Left cardiac atrium (tissue), 4 donors: ENCODE measurements around the gene WDFY2. TPM values are rescaled to one million over a fixed set of nuclear protein-coding genes. Genes with fewer than 3 reads are reported as not detected.
A peak's percentile ranks its signal among the peaks of the same experiment; 100 is the strongest.
"Not testable (repeated sequence)": the region's sequence is repeated elsewhere in the genome, so short reads cannot be mapped to it uniquely, and the experiment has no call there.

Experiments used
- ATAC-seq, 2 donors: fragments of 200-7000 bp; cut with Tn5 transposase; one replicate each; pipeline ENCODE4 v1.9.1; 2020; ENCODE audit warnings: mild to moderate bottlenecking in 2 of 2, moderate library complexity in 2 of 2
- DNase-seq: peaks from one replicate; pipeline ENCODE4 v3.0.0-alpha.2; 2020
- intact Hi-C, 2 donors: fragments of 100-400 bp; cut with DNase I; formaldehyde crosslinking; loops; one replicate each; pipeline versions ENCODE4 v1.14.1 to v1.15.1; 2022 to 2023
- total RNA-seq, 2 donors: library from RNA; stranded (reverse); fragmentation: NEBNext Ultra II Directional; extraction: Animal tissue kit (Norgen Biotek cat#: 25700); gene quantifications; one replicate each; pipeline ENCODE4 v1.2.1, GENCODE V29; 2021
- donor health status: DM: no; HTN: yes; CAD: no.
- donor health status: DM: no; HTN: yes; CAD: no; lungs with severe emphysema.
- donor health status: DM: yes; HTN: yes; CAD: no.
- donor health status: Dilated cardiomyopathy.

WDFY2 gene
- total RNA-seq, 2 donors from 2014 or later = 5.4 to 7.2 TPM

DNA sequence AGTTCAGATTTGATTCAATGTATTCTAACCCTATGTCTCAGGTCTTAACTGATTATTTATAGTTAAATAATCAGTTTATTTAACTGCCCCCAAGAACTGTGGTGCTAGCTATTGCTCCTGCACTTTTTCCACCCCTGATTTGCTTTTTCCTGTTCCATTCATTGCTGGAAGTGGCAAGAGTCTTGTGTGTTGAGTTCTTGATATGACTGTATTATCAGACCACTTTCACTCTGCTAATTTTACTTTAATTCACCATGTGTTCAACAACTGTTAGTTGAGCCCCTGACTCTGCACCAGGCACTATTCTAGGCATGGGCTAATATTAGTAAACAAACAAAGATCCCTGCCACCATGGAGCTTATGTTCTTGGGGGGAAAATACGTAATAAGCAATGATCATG lies 39.9 kb downstream of the WDFY2 start:
- ATAC-seq (no peak), DNase-seq (no peak)
- intact Hi-C loops = loop anchor here in 1 of 2 donors (10.0 kb wide), 1 partner anchor 101 kb away; no protein-coding TSS in a partner anchor

DNA sequence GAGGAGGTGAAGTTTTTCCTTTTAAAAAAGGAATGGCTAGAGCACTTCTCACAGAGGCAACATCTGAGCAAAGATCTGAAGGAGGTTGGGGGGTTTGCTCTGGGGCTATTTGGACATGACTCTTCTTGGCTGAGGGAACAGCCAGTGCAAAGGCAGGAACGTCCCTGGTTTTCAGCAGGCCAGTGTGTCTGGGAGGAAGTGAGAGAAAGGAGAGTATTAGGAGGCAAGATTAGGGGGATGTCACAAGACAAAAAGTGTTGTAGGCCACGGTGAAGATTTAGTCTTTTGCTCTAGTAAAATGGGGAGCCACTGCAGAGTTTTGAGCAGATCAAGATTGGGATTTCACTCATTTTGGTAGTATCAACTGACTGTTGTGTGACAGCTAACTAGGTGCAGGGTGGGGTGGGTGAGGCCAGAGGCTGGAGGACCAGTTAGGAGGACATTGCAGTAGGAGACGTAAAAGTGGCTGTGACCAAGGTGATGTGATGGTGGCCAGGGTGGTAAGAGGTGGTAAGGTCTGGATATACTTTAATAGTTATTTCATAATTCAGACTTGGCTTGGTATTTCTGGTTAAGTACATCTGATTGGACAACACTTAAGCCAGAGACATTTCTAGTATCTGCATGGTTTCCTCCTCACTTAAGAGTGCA lies 40.6 kb downstream of the WDFY2 start:
- peak in 1 of 2 donors; percentile 9 for ATAC-seq
- DNase-seq = no peak
- intact Hi-C loops = loop anchor here in 1 of 2 donors (10.0 kb wide), 1 partner anchor 100 kb away; no protein-coding TSS in a partner anchor

DNA sequence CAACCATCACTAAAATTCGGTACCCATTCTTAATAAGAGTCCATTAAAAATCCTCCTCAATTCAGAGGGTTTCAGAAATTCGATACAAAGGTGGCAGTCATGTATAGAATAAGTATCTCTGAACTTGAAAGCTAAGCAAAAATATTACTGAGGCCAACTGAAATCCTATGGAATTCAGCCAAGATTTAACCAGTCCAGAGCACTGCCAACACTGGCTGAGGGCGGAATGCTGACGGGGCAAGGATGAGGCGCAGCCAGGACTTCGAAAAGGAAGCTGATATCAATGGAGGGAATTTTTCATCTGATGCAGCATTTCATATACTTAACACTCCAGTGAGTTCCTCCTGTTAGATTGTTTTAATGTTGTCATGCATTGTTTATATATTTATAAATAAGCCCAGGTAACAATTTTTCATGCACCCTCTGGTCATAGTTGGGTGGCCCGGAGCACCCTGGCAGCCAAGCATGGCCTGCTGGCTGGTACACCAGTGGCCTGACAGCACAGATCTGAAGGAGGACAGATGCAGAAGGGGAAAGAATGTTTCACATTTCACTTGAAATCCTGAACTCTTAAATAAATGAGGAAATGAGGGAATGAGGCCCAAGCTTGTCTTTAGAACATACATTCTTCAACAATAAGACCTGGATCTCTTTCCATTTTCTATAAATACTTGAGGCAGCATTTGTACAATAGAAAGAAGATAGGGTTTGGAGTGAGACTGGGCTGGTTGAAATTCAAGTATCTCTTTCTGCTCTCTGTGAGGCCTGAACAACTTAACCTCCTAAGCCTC lies 41.5 kb downstream of the WDFY2 start:
- DNase-seq (no peak), ATAC-seq (peak; percentile 79 to 84)
- intact Hi-C loops = loop anchor here in 1 of 2 donors (10.0 kb wide), 1 partner anchor 99 kb away; no protein-coding TSS in a partner anchor

DNA sequence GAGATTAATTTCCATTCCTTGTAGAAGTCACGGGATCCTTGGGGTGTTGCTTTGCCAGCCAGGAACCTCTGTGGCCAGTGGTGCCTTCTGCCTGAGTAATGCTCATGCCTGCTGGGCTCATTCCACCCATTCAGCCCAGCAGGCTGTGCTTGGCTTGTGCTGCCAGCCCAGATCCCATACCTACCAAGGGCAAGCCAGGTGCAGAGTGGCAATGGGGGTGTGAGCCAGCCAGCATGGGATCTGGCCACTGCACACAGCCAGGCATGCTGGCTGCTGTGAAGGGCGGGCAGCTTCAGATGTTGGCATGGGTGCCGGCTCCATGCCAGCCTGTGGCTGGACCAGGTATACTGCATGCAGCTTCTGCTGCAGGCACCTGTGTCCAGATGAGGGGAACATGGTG lies 42.5 kb downstream of the WDFY2 start:
- intact Hi-C loops = loop anchor here in 1 of 2 donors (10.0 kb wide), 1 partner anchor 98 kb away; no protein-coding TSS in a partner anchor
- no peak for DNase-seq
- no peak for ATAC-seq

DNA sequence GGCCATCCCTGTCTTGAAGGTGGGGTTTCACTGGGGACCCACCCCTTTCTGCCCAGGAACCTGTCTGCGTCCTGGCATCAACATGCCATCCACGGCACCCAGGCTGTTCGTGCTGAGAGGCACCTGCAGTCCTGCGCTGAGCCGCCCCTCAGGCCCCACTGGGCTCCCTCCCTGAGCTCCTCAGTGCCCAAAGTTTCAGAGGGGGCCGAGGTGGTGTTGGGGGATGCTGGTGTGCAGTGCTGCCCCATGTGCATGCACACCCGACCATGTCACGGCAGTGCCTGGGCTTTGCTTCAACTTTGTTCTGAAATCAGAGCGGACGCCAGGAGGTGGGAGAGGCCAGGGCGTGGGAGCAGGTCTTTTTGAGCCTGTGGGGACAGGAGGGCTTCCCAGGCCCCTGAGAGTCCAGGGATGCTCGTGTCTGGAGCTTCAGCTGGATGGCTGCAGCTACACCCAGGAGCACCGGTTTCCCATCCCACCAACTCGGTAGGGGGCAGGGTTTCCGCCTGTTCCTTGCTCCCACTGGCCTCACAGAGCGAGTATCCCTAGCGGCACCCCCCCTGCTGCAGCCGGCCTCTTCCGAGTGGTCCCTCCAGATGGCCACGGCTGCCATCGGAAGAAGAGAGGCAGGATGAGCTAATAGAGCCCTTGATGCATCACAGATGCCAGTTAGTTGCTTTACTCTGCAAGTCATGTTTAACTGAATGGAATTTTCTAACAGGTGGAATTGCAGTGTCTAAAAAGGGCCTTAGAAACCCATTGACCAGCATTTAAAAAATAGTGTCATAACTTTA lies 44.0 kb downstream of the WDFY2 start:
- ATAC-seq = no peak

DNA sequence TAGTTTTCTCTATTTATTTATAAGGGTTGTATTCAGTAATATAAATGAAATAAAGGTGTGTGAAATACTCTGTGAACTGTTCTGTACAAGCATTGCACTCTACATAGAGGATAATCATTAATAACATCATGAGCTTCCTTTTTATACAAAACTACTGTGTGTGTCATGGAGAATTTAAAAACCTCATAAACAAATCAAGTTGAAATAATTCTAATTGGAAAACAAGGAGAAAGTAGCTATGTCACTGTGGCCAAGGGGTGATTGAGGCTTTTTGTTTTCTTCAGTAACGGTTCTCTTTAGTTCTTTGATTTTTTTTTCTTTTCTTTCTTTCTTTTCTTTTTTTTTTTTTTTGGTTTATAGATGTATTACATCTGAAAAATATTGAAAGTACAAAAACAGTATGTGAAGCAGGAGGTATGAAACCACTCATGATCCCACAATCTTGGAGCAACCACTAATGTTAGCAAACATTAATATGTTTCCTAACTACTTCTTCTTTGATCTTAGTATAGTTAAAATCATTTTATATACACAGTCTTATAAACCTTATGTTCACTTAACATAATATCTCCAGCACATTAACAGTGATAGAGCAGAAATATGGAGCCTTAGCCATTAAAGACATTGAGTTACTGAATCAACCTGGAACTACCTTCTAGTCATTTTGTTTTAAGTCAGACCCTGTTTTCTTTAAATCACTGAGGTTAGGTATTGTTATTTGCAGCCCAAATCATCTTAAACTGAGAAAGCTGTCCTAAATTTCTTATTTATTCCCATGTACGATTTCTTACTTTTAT lies 45.4 kb downstream of the WDFY2 start:
- DNase-seq (no peak), ATAC-seq (no peak)
- intact Hi-C loops = loop anchor here in 1 of 2 donors (10.0 kb wide), 1 partner anchor 95 kb away; no protein-coding TSS in a partner anchor

More for the DNA sequence above, 44.0 kb downstream of the WDFY2 start:
- intact Hi-C loops = loop anchor here in 1 of 2 donors (10.0 kb wide), 1 partner anchor 97 kb away; no protein-coding TSS in a partner anchor
- DNase-seq = no peak

DNA sequence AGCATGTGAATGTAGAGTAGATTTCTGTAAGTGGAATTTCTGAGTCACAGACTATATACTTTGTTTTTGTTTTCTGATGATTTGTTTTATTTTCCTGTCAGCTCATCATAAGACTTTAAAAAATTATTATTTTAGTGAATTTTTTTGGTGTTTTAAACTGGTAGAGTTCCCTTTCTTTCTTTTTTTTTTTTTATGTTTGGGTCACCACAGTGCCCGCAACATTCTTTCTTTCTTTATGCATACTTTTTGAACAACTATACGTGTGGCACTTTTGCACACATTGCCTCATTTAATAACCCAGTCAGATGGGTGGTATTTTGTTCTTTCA lies 46.0 kb downstream of the WDFY2 start:
- intact Hi-C loops = no loop called here
- DNase-seq = no peak
- no peak for ATAC-seq

DNA sequence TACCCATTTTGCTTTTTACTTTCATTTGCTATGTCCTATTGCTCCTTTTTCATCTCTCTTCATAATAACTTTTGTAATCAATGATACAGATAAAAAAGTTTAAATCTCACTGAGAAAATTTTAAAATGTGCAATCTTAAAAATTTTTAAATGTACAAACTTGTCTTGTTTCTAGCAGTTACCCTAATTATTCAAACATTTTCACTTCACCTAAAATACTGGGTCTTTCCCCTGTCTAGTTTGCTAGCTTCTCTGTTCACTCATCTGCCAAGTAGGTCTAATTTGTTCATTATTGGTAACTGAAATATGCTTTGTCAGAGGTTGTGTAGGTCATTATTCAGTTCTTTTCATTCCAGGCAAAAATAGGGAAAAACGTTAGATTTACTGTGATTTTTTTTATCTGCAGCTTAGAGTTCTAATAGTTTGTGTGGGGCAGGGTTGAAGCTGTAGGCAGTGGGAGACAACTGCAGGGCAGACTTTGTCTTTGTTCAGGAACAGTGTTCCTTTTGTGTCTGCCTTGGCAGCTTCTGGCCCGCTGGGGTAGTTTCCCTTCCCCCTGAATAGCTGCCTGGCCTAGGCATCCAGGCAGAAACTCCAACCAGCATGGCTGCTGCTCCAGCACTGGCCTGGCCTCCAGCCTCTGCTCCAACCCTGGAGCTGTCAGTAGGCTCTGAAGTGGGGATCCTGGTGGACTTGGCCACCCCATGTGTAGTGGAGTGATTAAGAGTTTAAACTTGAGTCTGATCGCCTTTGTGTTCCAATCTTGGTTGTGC lies 48.5 kb downstream of the WDFY2 start:
- peak; percentile 27 to 33 for ATAC-seq
- no peak for DNase-seq
- intact Hi-C loops = no loop called here

DNA sequence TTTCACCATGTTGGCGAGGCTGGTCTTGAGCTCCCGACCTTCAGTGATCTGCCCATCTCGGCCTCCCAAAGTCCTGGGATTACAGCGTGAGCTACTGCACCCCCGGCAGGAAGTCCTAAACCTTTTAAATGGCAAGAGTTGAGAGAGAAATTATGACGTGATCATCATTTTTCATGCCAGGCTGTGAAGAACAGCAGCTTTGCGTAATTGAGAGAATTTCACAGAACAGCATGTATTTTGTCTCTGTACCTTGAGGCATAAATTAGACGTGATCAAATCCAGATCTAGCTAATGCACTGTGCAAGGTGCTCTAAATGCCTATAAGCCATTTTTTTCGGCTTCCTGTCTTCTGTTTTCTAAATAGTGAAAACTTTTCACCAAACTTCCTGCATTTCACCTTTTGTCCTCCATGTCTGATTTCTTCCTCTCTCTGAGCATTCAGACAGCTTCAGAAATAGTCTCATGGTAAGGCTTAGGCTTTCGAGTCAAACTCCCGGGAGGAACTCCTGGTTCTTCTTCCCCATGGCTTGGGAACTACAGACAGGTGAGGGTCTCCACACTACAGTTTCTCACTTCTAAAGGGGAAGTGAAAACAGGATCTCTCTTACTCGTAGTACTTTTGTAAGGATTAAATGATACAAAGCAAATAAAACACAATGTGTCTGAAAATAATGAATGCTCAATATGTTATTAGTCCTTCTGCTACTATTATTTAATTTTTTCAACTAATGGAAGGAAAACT lies 51.0 kb downstream of the WDFY2 start:
- no peak for ATAC-seq
- intact Hi-C loops = no loop called here
- no peak for DNase-seq

DNA sequence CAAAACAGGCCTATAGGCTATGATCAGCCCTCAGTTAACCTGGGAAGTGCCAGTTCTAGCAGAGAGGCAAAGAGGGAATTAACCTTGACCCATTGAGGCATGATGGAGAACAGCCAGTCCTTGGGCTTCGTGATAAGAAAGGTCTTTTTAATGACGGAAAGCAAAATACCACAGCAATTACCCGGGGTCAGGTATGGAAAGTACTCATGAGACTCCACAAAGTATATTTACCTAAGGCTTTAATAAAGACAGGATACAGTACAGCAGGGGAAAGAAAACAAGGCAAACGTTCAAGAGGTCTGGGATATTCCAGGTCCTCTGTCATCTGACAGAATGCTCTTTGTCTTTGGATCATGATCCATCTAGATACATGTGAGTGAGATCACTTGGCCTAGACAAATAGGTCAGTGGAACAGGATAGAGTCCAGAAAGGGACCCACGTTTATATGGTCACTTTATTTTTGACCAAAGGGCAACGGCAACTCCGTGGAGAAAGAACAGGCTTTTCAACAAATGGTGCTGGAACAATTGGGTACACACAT lies 52.2 kb downstream of the WDFY2 start:
- ATAC-seq (no peak), DNase-seq (no peak)
- intact Hi-C loops = no loop called here

DNA sequence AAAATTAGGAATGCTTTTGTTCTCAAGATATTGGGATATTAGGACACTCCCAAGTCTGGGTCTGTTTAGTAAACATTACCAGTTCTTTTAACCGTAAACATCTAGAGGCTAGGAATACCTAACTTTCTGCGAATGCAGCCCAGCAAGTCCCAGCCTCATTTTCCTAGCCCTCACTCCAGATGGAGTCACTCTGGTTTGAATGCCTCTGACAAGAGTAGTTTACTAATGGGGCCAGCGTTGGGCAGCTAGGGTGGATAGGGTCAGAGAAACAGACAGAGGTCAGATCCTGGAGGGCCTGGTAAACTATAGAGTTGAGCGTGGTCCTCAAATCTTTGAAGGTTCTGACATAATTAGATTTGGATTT lies 53.6 kb downstream of the WDFY2 start:
- no peak for ATAC-seq
- intact Hi-C loops = no loop called here
- DNase-seq = no peak

DNA sequence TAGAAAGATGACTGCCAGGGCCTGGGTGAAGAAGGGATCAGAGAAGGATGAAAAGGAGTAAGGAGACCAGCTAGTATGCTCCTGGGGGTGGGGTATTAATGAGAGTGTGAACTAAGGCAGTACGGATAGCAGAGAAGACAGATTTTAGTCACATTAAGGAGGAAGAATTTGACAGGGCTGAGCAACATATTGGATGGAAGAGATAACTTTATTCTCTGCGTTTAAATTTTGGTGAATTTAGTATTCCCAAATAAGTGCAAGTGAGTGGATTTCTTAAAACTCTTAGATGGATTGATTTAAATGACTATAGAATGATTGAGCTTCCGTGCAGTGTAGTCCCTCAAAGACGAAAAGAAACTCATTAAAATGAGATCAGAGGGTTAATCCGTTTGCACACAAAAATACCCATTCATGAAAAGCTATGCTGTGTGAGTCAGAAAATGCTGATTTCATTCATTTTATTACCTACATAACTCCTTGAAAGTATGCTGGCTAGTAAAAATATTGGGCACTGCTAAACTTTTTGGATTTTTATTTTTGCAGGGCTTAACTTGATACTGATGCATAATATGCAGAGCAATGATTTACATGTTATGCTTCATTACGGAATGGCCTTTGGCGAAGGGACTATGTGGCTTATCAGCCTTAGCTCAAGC lies 54.1 kb downstream of the WDFY2 start:
- DNase-seq (no peak), ATAC-seq (no peak)
- intact Hi-C loops = no loop called here

DNA sequence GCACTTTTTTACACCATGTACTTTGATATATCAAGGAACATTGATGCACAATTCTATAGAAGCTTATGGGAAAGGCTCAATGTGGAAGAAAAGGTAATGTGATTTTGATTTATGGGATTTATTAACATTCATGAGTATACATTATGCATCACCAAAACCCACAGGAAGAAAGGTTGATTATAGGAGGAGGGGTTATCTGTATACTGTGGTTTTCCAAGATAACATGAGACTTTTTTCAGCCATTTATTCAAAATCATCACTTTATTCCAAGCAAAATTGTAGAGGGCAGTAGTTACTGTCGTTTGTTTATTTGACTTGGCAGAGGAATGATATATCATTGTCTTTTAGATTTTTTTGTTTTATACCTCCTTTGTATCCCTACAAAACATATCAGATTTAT lies 54.9 kb downstream of the WDFY2 start:
- no peak for DNase-seq
- ATAC-seq = no peak
- intact Hi-C loops = no loop called here

DNA sequence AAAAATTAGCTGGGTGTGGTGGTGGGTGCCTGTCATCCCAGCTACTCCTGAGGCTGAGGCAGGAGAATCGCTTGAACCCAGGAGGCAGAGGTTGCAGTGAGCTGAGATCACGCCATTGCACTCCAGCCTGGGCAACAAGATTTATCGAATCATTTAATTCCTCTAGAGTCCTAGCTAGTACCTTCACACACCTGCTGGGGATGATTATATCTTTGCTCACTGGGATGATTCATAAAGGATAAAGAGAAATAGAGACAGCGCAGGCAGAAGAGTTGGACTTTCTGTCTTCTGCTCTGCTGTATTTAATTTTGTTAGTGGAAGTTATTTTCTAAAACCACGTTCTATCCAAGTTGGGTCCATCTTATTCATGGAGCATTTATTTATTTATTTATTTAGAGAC lies 56.4 kb downstream of the WDFY2 start:
- ATAC-seq, intact Hi-C loops, DNase-seq: not testable (repeated sequence)

DNA sequence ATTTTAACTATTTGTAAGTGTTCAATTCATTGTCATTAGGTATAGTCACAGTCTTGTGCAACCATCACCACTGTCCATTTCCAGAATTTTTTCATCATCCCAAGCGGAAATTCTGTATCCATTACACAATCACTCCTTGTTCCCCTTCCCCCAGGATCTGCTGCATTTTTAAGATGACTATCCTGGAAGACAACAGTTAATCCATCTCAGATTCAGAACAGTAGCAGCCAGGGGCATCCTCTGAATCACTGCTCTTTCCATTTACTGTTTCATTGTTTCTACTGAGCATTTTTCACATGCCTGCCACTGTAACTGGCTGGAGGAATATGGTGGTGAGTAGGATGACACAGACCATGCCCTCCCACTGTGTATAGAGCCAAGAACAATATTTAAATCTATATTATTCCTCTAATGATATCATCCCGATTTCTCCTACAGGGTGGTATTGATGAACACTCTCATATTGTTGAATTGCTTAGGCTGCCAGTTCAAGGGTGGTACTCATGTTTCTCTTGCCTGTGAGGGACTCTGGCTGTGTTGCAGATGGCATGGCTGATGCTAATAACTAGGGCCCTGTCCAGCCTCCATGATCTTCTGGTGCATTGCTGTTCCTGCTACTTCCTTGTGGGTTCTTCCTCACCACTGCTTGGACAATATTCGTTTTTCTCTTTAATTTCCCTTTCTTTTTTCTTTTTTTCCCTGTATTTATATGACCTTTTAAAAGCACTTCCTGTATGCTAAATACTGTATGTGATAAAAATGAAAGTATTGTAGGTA lies 59.0 kb downstream of the WDFY2 start:
- no peak for DNase-seq
- no peak for ATAC-seq
- intact Hi-C loops = no loop called here

DNA sequence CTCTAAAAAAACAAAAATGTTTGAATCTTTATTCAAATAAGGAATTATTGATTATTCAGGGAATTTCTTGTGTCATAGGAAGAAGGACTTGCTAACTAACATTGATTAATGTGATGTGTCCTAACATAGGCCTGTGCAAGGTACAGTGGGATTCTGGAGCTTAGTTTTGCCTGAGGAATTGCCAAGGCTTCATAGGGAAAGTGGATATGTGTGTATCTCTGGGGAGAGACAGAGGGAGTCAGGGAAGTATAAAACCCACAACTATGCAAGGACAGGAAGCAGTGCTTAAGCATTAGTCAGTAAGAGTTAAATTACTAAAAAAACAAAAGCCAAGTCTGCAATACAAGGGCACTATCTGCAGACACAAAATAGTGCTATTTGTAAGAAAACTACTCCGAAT lies 59.6 kb downstream of the WDFY2 start:
- ATAC-seq = peak in 1 of 2 donors; percentile 73
- intact Hi-C loops = no loop called here
- no peak for DNase-seq
